ENCODE measurements around the gene CCDC175.

CCDC175 gene

GRCh38 chr14:59565087-59565486, 11.5 kb downstream of the CCDC175 start:
- no peaks in the 10 kb centered on the region for H3K36me3 ChIP-seq (ENCODE audit: control insufficient read depth, low read length)

DNA sequence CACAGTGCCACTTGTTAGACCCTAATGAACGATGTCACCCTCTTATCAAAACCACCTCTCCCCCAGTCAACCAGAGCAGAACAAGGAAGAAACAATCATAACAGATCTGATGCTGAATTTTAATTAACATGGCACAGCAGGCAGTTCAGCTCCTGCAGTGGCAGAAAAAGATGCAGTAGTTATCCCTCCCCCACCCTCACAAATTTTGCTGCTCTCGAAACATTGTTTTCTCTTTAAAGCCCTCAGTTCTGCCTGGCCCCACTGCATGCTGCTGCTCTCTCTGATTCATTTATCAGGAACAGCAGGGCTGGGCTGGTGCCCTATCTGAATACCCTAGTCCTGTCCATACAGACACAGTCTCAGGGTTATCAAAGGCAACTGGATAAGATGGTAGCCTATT, 12.2 kb downstream of the CCDC175 start:
- H3K36me3 ChIP-seq (ENCODE audit: control insufficient read depth, low read length): no peaks in the 10 kb centered on the region
- no peaks in the 10 kb centered on the region for H3K79me2 ChIP-seq (ENCODE audit: control insufficient read depth, low read length)
- H4K20me1 ChIP-seq (ENCODE audit: control insufficient read depth, insufficient read depth, low read depth, low read length): no peaks in the 10 kb centered on the region
- H3K4me3 ChIP-seq (ENCODE audit: low read length): no peak overlapping the region
- no peaks in the 10 kb centered on the region for H3F3A ChIP-seq (ENCODE audit: control insufficient read depth, insufficient read depth)
- no peaks in the 10 kb centered on the region for H3K9me2 ChIP-seq (replicated peaks; ENCODE audit: control insufficient read depth, low read length)
- no peak overlapping the region for H3K27ac ChIP-seq (ENCODE audit: low read depth, low read length)
- no peaks in the 10 kb centered on the region for H3K9me3 ChIP-seq (ENCODE audit: control insufficient read depth, insufficient read depth, low read length)
- peaks cover 25% of the 10 kb centered on the region for H3K27me3 ChIP-seq (ENCODE audit: control insufficient read depth, low read length)
- H3K4me2 ChIP-seq (ENCODE audit: low read length): no peak overlapping the region
- TF ChIP-seq EZH2phosphoT487 (IDR thresholded peaks at IDR 0.05; ENCODE audit: borderline replicate concordance, low read length) (no peak), CTCF (IDR thresholded peaks at IDR 0.05; ENCODE audit: low read depth, low read length, poor library complexity, severe bottlenecking) (no peak)
- H3K4me1 ChIP-seq (ENCODE audit: control insufficient read depth, low read length): no peaks in the 10 kb centered on the region

More at GRCh38 chr14:59565087-59565486, 11.5 kb downstream of the CCDC175 start:
- H3K27ac ChIP-seq (ENCODE audit: low read depth, low read length): no peak overlapping the region
- no peak for TF ChIP-seq CTCF (IDR thresholded peaks at IDR 0.05; ENCODE audit: low read depth, low read length, poor library complexity, severe bottlenecking)
- TF ChIP-seq EZH2phosphoT487 (IDR thresholded peaks at IDR 0.05; ENCODE audit: borderline replicate concordance, low read length): no peak
- H3K9me3 ChIP-seq (ENCODE audit: control insufficient read depth, insufficient read depth, low read length): no peaks in the 10 kb centered on the region
- H3K27me3 ChIP-seq (ENCODE audit: control insufficient read depth, low read length): peaks cover 25% of the 10 kb centered on the region
- no peaks in the 10 kb centered on the region for H3K79me2 ChIP-seq (ENCODE audit: control insufficient read depth, low read length)
- no peaks in the 10 kb centered on the region for H3K4me1 ChIP-seq (ENCODE audit: control insufficient read depth, low read length)
- H3K9me2 ChIP-seq (replicated peaks; ENCODE audit: control insufficient read depth, low read length): no peaks in the 10 kb centered on the region
- H3K4me2 ChIP-seq (ENCODE audit: low read length): no peak overlapping the region
- no peak overlapping the region for H3K4me3 ChIP-seq (ENCODE audit: low read length)
- no peaks in the 10 kb centered on the region for H4K20me1 ChIP-seq (ENCODE audit: control insufficient read depth, insufficient read depth, low read depth, low read length)
- no peaks in the 10 kb centered on the region for H3F3A ChIP-seq (ENCODE audit: control insufficient read depth, insufficient read depth)

- Histone ChIP-seq H3K27me3 (ENCODE audit: control insufficient read depth, low read length) (no peaks in the 10 kb centered on the region), H3K27ac (ENCODE audit: low read depth, low read length) (no peak overlapping the region), H3K4me2 (ENCODE audit: low read length) (no peak overlapping the region), H3F3A (ENCODE audit: control insufficient read depth, insufficient read depth) (no peaks in the 10 kb centered on the region), H3K4me3 (ENCODE audit: low read length) (no peak overlapping the region), H3K9me2 (replicated peaks; ENCODE audit: control insufficient read depth, low read length) (no peaks in the 10 kb centered on the region), H3K9me3 (ENCODE audit: control insufficient read depth, insufficient read depth, low read length) (no peaks in the 10 kb centered on the region), H3K36me3 (ENCODE audit: control insufficient read depth, low read length) (no peaks in the 10 kb centered on the region), H3K4me1 (ENCODE audit: control insufficient read depth, low read length) (no peaks in the 10 kb centered on the region), H3K79me2 (ENCODE audit: control insufficient read depth, low read length) (no peaks in the 10 kb centered on the region), H4K20me1 (ENCODE audit: control insufficient read depth, insufficient read depth, low read depth, low read length) (no peaks in the 10 kb centered on the region)
- TF ChIP-seq EZH2phosphoT487 (IDR thresholded peaks at IDR 0.05; ENCODE audit: borderline replicate concordance, low read length) (no peak), CTCF (IDR thresholded peaks at IDR 0.05; ENCODE audit: low read depth, low read length, poor library complexity, severe bottlenecking) (no peak)
These were observed 29.3 kb downstream of the CCDC175 start for GRCh38 chr14:59547310-59547709.

- H3K27me3 ChIP-seq (ENCODE audit: control insufficient read depth, low read length): no peaks in the 10 kb centered on the region
- H3K4me2 ChIP-seq (ENCODE audit: low read length): no peak overlapping the region
- TF ChIP-seq CTCF (IDR thresholded peaks at IDR 0.05; ENCODE audit: low read depth, low read length, poor library complexity, severe bottlenecking) (no peak), EZH2phosphoT487 (IDR thresholded peaks at IDR 0.05; ENCODE audit: borderline replicate concordance, low read length) (no peak)
These were observed 32.7 kb downstream of the CCDC175 start for GRCh38 chr14:59543873-59544272.

More at GRCh38 chr14:59543873-59544272, 32.7 kb downstream of the CCDC175 start:
- H3K36me3 ChIP-seq (ENCODE audit: control insufficient read depth, low read length): no peaks in the 10 kb centered on the region
- H3K9me3 ChIP-seq (ENCODE audit: control insufficient read depth, insufficient read depth, low read length): no peaks in the 10 kb centered on the region
- H4K20me1 ChIP-seq (ENCODE audit: control insufficient read depth, insufficient read depth, low read depth, low read length): no peaks in the 10 kb centered on the region
- H3K4me1 ChIP-seq (ENCODE audit: control insufficient read depth, low read length): no peaks in the 10 kb centered on the region
- no peaks in the 10 kb centered on the region for H3F3A ChIP-seq (ENCODE audit: control insufficient read depth, insufficient read depth)
- no peak overlapping the region for H3K27ac ChIP-seq (ENCODE audit: low read depth, low read length)
- no peaks in the 10 kb centered on the region for H3K9me2 ChIP-seq (replicated peaks; ENCODE audit: control insufficient read depth, low read length)
- H3K79me2 ChIP-seq (ENCODE audit: control insufficient read depth, low read length): no peaks in the 10 kb centered on the region
- H3K4me3 ChIP-seq (ENCODE audit: low read length): no peak overlapping the region

All from DOHH2 (cell line).